Upper lobe of left lung (tissue), 6 donors: ENCODE data around the gene SDC3. TPM values are rescaled to one million over a fixed set of nuclear protein-coding genes. Genes with fewer than 3 reads are reported as not detected.
A peak's percentile ranks its signal among the peaks of the same experiment; 100 is the strongest.

ENCODE experiments used
- ATAC-seq, 2 donors: fragments of 200-7000 bp; cut with Tn5 transposase; one replicate each; pipeline ENCODE4 v1.9.1; 2022; ENCODE audit warnings: mild to moderate bottlenecking in 2 of 2, moderate library complexity in 2 of 2; ENCODE audit not compliant: low FRiP score in 2 of 2
- DNase-seq, 2 donors: peaks; one replicate each; pipeline ENCODE4 v3.0.0-alpha.2; 2019 to 2020
- H3K27ac ChIP-seq, 4 donors: fragments of 200-600 bp; sonication (generic); one replicate each; pipeline ENCODE4 v1.5.1; 2016 to 2019
- H3K27me3 ChIP-seq, 4 donors: fragments of 200-600 bp; sonication (generic); one replicate each; pipeline ENCODE4 v1.5.1; 2017 to 2019
- H3K36me3 ChIP-seq, 4 donors: fragments of 200-600 bp; sonication (generic); one replicate each; pipeline ENCODE4 v1.5.1; 2016 to 2019
- H3K4me1 ChIP-seq, 4 donors: fragments of 200-600 bp; sonication (generic); one replicate each; pipeline ENCODE4 v1.5.1; 2018 to 2019
- H3K4me3 ChIP-seq, 4 donors: fragments of 200-600 bp; sonication (generic); one replicate each; pipeline ENCODE4 v1.5.1; 2017 to 2019; ENCODE audit warnings: mild to moderate bottlenecking in 2 of 4, moderate library complexity in 1 of 4
- H3K9me3 ChIP-seq, 4 donors: fragments of 200-600 bp; sonication (generic); one replicate each; pipeline ENCODE4 v1.5.1; 2018 to 2019
- EP300 ChIP-seq, 4 donors: sonication (generic); formaldehyde crosslinking; IDR thresholded peaks; one replicate each; pipeline ENCODE4 v1.5.1; 2017; ENCODE audit warnings: antibody characterized with exemption in 4 of 4, control low read depth in 2 of 4
- POLR2A ChIP-seq, 4 donors: fragments of 450-650 bp; IDR thresholded peaks; one replicate each; pipeline ENCODE4 v1.5.1; 2016 to 2017; ENCODE audit warnings: antibody characterized with exemption in 4 of 4, mild to moderate bottlenecking in 2 of 4
- POLR2AphosphoS5 ChIP-seq, 2 donors: sonication (generic); formaldehyde crosslinking; IDR thresholded peaks; one replicate each; pipeline ENCODE4 v1.5.1; 2017; ENCODE audit warnings: antibody characterized with exemption in 2 of 2
- WGBS, 2 donors: methylation state at CpG; one replicate each; pipeline ENCODE4 v1.1.5; 2017 to 2018; 5-methylcytosine and 5-hydroxymethylcytosine counted together
- total RNA-seq, 6 donors: library from RNA; depleted of rRNA in 4 of 6; stranded (reverse); fragments of >200 nt in 4 of 6; gene quantifications; one replicate each; pipeline versions ENCODE4 v1.1.0 to v1.2.1, GENCODE V29; 2016 to 2021
- TF ChIP-seq, protein P1 (sequence below), 6 experiments: fragments of 450-650 bp in 4 of 6; fragments of 200-600 bp in 2 of 6; sonication (generic) in 2 of 6; IDR thresholded peaks; one replicate each; pipeline ENCODE4 v1.5.1; 2016 to 2019; ENCODE audit warnings: antibody characterized with exemption in 6 of 6
- donor health status: DM: no; HTN: no; CAD: no; lungs with moderate emphysema.
- donor health status: DM: no; HTN: yes; CAD: no; lungs with severe emphysema.

Gene SDC3
- total RNA-seq, 6 donors from 2014 or later: 15.8 to 65.8 (median 30.1) TPM

DNA sequence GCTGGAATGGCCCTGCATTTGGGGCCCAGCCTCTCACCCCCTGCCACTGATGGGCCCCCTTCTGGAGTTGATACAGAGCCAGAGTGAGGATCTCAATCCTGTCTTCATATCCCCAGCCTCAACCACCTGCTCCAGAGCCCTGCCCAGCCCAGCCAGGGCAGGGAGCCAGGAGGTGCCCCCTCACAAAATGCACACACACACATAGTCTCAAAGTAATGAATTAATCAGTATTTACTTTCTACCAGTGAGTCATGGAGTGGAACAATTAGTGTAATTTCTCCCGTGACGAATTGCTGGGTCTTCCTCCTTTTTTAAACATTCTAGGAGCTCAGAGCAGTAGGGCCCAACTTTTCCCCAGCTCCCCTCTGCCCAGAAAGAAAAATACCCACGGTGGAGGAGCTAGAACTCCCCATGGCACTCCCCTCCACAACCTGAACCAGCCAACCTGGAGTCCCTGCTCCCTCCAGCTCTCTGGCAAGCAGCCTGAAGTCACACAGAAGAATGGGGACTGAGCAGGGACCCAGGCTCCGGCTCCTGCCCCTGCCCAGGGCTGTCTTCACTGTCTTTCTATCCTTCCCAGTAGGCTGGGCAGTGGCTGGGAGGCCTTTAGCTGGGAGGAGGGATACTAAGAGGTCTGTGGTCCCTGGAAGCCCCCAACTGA is 29.3 kb downstream of the SDC3 start:
- Histone ChIP-seq H3K27ac (peak overlapping the region in 2 of 4 donors; percentile 36 to 55), H3K36me3 (peaks cover 0 to 7% (median under 1%) of the 10 kb centered on the region in 4 donors), H3K27me3 (no peaks in the 10 kb centered on the region), H3K9me3 (no peaks in the 10 kb centered on the region), H3K4me3 (no peak overlapping the region), H3K4me1 (peaks cover 16 to 31% (median 28%) of the 10 kb centered on the region in 4 donors)
- no peak for ATAC-seq
- WGBS, 2 donors: 38 to 47% methylated on average over 3 to 4 of the region's 4 CpGs
- DNase-seq: no peak
- TF ChIP-seq, protein P1, sequence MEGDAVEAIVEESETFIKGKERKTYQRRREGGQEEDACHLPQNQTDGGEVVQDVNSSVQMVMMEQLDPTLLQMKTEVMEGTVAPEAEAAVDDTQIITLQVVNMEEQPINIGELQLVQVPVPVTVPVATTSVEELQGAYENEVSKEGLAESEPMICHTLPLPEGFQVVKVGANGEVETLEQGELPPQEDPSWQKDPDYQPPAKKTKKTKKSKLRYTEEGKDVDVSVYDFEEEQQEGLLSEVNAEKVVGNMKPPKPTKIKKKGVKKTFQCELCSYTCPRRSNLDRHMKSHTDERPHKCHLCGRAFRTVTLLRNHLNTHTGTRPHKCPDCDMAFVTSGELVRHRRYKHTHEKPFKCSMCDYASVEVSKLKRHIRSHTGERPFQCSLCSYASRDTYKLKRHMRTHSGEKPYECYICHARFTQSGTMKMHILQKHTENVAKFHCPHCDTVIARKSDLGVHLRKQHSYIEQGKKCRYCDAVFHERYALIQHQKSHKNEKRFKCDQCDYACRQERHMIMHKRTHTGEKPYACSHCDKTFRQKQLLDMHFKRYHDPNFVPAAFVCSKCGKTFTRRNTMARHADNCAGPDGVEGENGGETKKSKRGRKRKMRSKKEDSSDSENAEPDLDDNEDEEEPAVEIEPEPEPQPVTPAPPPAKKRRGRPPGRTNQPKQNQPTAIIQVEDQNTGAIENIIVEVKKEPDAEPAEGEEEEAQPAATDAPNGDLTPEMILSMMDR (IDR thresholded peaks at IDR 0.05): no peak
- TF ChIP-seq POLR2A (IDR thresholded peaks at IDR 0.05) (no peak), POLR2AphosphoS5 (IDR thresholded peaks at IDR 0.05) (no peak), EP300 (IDR thresholded peaks at IDR 0.05) (no peak)

DNA sequence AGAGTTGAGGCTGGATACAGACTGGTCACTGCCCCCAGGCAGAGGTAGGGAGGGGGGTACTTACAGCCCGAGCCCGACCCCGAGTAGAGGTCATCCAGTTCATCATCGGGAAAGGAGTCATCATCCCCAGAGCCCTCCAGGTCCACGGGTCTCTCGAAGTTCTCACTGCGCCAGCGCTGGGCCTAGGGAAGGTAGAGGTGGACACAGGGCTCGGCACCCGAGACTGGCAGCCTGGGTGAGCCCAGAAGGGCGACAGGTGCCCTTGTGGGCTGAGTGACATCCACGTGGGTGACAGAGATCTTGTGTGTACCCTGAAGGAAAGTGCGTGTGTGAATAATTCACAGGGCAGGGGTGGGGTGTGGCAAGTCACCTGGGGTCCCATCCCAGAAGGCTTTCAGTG is 30.0 kb downstream of the SDC3 start:
- Histone ChIP-seq H3K27me3 (no peaks in the 10 kb centered on the region), H3K9me3 (no peaks in the 10 kb centered on the region), H3K4me3 (no peak overlapping the region), H3K4me1 (peaks cover 16 to 31% (median 28%) of the 10 kb centered on the region in 4 donors), H3K27ac (peak overlapping the region in 2 of 4 donors; percentile 36 to 48), H3K36me3 (peaks cover 0 to 14% (median 5%) of the 10 kb centered on the region in 4 donors)
- DNase-seq (no peak), ATAC-seq (no peak)
- WGBS, 2 donors: 81 to 92% methylated on average over 10 to 11 of the region's 13 CpGs
- TF ChIP-seq, protein P1 (IDR thresholded peaks at IDR 0.05): no peak
- TF ChIP-seq POLR2A (IDR thresholded peaks at IDR 0.05) (no peak), EP300 (IDR thresholded peaks at IDR 0.05) (no peak), POLR2AphosphoS5 (IDR thresholded peaks at IDR 0.05) (no peak)

DNA sequence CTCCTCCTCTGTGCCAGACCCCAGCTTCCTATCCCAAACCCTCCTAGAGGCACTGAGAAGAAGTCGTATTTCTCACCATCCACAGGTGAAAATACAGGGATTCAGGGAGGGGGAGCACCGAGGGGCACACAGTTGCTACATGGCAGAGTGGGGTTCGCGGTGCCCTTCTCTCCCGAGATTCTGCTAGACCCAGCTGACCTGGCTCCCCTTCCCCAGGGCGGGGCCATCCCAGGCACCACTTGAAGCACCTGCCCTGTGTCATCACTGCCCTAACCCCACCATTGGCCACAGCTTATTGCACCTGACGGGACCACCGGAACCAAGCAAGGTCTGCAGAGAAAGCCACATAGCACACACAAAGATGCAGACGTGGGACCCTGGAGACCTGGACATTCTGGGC is 30.5 kb downstream of the SDC3 start:
- WGBS, 2 donors: 72 to 83% methylated on average over 5 to 9 of the region's 9 CpGs
- Histone ChIP-seq H3K9me3 (peaks cover 0 to under 1% (median 0%) of the 10 kb centered on the region in 4 donors), H3K4me1 (peaks cover 16 to 31% (median 28%) of the 10 kb centered on the region in 4 donors), H3K36me3 (peaks cover 0 to 19% (median 9%) of the 10 kb centered on the region in 4 donors), H3K4me3 (no peak overlapping the region), H3K27ac (peak overlapping the region; percentile 36 to 51 (median 48)), H3K27me3 (no peaks in the 10 kb centered on the region)
- no peak for TF ChIP-seq POLR2A (IDR thresholded peaks at IDR 0.05)
- TF ChIP-seq, protein P1 (IDR thresholded peaks at IDR 0.05): no peak
- no peak for TF ChIP-seq POLR2AphosphoS5 (IDR thresholded peaks at IDR 0.05)
- no peak for TF ChIP-seq EP300 (IDR thresholded peaks at IDR 0.05)
- ATAC-seq (no peak), DNase-seq (no peak)

DNA sequence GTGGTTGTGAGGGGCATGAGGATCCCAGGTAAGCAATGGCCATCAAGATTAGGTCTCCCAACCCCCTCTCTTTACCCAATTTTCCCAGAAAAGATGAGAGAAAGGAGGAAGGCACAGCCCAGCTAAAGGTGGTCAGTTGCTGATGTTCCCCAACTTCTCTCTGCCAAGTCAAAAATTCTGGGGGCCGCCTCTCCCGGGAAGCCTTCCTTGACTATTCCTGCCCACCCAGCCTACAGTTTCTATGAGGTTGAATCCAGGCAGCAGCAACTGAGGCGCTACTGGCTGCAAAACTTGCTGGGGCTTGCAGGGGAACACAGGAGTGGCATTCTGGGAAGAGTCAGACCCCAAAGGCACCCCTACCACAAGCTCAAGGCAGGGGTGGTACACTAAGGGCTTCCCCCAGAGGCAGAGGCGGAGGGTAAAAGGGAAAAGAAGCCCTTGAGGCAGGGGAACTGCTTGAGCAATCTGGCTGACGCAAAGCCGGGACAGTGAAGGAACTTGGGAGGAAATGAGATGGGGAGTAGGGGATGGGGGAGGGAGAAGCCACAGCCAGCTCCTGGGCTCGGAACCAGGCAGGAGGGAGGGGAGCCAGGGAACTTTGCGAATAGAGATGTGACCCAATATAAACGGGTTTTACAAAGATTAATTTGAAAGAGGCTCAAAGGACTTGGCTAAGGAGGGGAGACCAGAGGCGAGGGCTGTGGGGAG is 31.2 kb downstream of the SDC3 start:
- Histone ChIP-seq H3K36me3 (peaks cover 0 to 26% (median 15%) of the 10 kb centered on the region in 4 donors), H3K4me1 (peaks cover 16 to 31% (median 28%) of the 10 kb centered on the region in 4 donors)

More for the DNA sequence above, 31.2 kb downstream of the SDC3 start:
- ATAC-seq (peak; percentile 27 to 84), DNase-seq (peak in 1 of 2 donors; percentile 88)
- Histone ChIP-seq H3K9me3 (peaks cover 0 to 6% (median 0%) of the 10 kb centered on the region in 4 donors), H3K27ac (peak overlapping the region; percentile 36 to 51 (median 48)), H3K4me3 (no peak overlapping the region), H3K27me3 (no peaks in the 10 kb centered on the region)
- 24 to 32% methylated on average over 8 to 10 of the region's 10 CpGs for WGBS, 2 donors
- no peak for TF ChIP-seq POLR2A (IDR thresholded peaks at IDR 0.05)
- TF ChIP-seq POLR2AphosphoS5 (IDR thresholded peaks at IDR 0.05): peak; percentile 45 to 53
- TF ChIP-seq EP300 (IDR thresholded peaks at IDR 0.05): peak in 1 of 4 donors; percentile 54
- TF ChIP-seq, protein P1 (IDR thresholded peaks at IDR 0.05): no peak
